NCI-H2196 treated with DMSO at 0.1 percent for 48 hours (cell line): ENCODE measurements around the gene WASHC2A.
"Not testable (repeated sequence)": the region's sequence is repeated elsewhere in the genome, so short reads cannot be mapped to it uniquely, and the experiment has no call there.

Experiments used
- DNase-seq: peaks from one replicate; lab custom pipeline; 2025; ENCODE audit not compliant: unreplicated experiment; lab: John Stamatoyannopoulos, UW

The WASHC2A gene, protein sequence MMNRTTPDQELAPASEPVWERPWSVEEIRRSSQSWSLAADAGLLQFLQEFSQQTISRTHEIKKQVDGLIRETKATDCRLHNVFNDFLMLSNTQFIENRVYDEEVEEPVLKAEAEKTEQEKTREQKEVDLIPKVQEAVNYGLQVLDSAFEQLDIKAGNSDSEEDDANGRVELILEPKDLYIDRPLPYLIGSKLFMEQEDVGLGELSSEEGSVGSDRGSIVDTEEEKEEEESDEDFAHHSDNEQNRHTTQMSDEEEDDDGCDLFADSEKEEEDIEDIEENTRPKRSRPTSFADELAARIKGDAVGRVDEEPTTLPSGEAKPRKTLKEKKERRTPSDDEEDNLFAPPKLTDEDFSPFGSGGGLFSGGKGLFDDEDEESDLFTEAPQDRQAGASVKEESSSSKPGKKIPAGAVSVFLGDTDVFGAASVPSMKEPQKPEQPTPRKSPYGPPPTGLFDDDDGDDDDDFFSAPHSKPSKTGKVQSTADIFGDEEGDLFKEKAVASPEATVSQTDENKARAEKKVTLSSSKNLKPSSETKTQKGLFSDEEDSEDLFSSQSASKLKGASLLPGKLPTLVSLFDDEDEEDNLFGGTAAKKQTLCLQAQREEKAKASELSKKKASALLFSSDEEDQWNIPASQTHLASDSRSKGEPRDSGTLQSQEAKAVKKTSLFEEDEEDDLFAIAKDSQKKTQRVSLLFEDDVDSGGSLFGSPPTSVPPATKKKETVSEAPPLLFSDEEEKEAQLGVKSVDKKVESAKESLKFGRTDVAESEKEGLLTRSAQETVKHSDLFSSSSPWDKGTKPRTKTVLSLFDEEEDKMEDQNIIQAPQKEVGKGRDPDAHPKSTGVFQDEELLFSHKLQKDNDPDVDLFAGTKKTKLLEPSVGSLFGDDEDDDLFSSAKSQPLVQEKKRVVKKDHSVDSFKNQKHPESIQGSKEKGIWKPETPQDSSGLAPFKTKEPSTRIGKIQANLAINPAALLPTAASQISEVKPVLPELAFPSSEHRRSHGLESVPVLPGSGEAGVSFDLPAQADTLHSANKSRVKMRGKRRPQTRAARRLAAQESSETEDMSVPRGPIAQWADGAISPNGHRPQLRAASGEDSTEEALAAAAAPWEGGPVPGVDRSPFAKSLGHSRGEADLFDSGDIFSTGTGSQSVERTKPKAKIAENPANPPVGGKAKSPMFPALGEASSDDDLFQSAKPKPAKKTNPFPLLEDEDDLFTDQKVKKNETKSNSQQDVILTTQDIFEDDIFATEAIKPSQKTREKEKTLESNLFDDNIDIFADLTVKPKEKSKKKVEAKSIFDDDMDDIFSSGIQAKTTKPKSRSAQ (N-terminal part only)

DNA sequence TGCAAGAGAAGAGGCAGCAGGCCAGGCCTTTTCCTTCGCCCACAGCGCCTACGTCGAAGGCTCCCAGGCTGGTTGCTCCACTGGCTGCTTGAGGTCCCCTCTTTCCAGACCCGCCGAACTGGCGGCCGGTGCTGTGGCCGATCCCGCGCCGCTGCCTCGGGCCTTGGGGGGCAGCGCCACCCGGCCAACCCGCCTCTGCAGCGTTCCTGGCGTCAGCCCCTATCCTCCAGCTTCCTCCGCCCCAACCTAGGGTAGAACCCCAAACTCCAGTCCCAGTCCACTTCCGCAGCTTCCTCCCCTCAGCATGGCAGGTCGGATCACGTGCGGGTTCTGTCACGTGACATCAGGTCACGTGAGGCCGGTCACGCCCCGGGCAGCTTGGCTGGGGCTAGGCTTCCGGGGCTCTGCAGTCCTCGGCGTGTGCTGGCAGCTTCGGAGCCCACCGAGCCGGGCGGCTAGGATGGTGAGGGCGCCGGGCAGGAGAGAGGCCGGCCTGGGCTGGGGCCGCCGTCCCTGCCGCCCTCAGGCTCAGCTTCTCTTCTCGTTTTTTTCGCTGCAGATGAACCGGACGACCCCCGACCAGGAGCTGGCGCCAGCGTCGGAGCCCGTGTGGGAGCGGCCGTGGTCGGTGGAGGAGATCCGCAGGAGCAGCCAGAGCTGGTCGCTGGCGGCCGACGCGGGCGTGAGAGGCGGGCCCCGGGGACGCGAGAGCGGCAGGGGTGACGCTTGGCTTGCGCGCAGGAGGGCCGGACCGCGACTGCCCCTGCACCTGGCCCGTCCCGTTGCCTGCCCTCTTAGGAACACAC is at the start of gene WASHC2A:
Gene WASHC2A, plus strand, starts transcription at position 409 of the 806 bp plus-strand sequence. Its CDS starts 52 bp downstream, at position 461.
- not testable (repeated sequence) for DNase-seq

DNA sequence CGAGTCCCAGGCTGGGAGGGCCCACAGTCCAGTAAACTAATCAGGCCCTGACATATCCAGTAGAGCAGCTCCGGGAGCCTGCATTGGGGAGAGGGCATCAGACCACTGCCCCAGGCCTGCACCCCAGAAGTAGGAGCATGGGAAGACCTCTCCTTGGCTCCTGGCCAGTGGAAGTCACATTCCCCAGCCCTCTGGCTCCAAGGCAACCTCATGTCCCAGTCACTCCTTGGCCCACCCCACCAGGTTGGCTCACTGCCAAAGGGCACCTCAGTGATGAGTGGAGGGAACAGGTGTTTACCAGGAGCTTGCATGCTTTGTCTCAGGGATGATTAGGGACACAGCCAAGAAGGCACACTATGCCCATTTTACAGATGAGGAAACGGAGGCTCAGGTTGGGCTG is 48.5 kb upstream of the WASHC2A start:
- not testable (repeated sequence) for DNase-seq

DNA sequence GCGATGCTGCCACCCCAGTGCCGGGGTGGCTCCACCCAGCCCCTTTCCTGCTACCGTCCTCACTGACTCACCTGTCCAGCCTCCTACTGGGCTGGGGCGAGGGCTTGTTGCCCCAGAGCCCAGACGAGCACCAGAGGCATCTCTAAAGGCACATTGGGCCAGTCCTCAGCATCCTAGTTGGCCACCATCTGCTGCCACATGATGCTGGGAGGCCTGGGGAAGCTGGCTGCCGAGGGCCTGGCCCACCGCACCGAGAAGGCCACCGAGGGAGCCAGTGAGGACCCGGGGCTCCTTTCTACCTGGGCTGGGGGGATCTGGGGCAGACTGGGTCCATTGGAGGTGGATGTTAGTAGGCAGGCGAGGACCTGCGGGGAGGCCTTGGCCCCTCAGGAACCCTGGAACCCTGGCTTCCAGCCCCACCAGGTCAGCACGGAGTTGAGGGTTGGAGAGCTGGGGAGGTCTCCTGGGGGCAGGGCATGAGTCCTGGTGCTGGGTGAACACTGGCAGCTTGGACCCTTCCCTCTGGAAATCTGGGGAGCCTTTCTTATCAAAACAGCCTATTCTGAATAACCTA is 47.2 kb upstream of the WASHC2A start:
- not testable (repeated sequence) for DNase-seq

DNA sequence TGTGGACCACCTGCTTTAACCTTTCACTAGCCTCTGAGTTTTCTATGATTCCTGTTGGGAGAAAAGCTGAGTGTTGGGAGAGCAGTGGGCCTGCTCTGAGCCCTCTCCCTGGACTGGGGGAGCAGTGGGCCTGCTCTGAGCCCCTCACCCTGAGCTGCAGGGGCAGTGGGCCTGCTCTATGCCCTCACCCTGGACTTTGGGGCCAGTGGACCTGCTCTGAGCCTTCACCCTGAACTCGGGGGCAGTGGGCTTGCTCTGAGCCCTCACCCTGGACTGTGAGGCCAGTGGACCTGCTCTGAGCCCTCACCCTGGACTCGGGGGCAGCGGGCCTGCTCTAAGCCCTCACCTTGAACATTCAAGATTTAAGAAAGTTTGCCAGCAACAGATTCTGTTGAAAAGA is 46.1 kb upstream of the WASHC2A start:
- DNase-seq: no peak

DNA sequence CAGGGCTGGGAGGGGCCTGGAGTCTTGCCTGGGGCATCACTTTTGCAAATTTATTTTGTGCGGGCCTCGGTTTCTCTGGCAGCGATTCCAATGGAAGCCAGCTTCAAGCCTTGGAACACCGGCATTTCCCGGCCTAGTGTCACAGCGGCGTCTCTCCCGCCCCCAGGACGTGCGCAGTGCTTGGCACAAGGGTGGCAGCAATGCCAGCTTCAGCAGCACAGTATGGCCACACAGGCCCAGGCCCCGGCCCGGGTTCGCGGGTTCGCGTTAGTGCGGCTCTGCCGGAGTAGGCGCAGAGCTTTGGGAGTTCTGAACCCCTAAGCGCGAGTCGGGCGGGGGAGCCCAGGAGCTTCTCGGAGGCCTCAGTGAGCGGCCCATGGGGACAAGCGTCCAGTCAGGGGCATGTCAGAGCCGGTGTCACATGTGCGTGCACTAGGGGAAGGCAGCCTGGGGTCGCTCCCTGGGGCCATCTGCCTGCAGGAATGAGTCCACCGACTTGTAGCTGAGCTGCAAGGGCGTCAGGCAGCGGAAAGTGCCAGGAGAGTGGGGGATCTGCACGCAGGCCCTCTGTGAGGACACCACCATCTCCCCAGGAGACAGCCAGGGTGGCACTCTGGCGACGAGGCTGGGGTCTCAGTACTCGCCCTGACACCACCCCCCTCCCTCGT is 42.9 kb upstream of the WASHC2A start:
- not testable (repeated sequence) for DNase-seq

DNA sequence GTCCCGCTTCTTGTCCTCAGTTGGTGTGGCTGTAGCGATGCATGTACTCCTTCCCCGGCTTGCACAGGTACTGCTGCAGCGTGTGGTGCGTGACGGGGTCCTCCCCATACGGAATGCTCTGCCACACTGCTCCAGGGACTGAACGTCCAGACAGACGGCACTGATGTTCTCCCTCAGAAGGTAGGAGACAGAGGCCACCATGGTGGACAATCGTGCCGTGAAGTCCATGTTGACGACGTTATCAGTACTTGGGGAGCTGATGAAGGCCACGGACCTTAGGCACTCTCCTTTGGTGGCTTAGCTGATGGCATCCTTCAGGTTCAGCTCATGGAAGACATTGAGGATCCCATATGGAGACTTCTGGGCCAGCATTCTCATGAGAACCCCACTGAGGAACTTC is 42.1 kb upstream of the WASHC2A start:
- no peak for DNase-seq

DNA sequence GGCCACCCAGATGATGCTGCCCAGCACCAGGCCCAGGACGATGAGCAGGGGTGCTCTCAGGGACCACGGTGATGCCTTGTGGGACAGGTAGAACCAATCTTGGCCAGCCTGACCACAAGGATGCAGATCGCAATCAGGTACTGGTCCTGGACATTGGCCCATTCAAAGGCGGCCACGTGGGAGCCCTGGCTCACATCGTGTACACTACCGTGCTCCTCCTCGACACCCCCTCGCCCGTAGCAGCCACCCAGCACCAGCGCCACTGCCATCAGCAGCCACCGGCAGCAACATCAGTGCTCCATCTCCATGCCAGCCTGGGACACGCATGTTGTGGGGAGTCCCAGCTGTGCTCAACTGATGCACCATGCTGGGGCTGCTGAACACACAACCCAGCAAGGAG is 40.6 kb upstream of the WASHC2A start:
- no peak for DNase-seq

DNA sequence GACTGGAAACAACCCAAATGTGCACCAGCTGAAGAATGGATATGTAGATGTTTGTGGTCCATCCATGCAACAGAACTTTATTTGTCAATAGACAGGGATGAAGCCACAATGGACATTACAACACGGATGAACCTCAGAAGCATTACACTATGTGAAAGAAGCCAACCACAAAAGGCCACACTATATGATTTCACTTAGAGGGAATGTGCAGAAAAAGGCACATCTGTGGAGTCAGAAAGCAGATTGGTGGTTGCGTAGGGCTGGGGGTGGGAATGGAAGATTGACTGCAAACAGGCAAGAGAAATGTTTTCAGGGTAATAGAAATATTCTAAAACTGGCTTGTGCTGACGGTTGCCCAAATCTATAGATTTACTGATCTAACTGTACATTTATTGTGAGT is 34.3 kb upstream of the WASHC2A start:
- DNase-seq: no peak

DNA sequence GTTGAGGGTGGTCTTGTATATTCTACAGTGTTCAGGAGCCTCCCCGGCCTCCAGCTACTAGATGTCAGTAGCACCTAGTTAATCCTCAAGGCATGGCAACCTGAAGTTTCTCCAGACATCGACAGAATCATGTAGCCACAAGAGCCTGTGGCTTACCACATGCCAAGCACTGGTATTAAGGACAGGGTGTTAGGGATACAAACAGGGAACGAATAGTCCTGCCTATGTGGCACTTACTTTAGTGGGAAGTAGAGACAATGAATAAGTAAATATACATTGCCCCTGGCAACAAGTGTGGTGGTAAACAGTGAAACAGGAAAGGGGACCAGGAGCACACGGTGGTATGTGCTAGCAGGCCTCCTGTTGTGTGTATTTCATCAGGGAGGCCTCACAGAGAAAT is 32.4 kb upstream of the WASHC2A start:
- not testable (repeated sequence) for DNase-seq

DNA sequence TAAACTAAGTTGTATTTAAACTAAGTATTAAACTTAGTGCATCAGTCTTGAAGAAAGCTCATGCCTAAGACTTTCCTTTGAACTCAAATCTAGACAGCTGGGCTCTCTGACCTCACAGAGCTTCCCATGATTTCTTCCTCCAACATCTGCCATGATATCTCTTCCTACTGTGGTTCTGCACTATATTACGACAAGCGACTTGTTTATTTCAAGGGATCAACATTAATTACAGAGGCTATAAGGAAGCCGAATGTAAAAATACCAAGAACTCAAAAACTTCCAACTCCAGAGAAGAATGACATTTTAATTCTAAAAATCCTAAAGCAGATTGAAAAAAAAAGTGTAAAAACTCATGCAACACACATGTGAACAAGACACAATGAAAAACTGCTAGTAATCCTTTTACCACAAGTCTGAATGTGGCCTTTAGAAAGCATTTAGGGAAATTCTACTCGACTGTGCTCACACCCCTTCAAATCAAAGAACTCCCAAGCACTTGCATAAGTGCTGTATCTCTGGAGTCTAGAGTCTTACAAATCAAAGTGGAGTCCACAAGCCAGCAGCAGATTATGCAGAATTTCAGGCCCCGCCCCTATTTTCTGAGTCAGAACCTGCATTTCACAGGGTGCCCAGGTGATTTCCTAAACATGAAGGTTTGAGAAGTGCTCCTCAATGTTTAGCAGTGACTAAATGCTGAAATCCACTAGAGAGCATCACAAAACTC is 22.7 kb upstream of the WASHC2A start:
- no peak for DNase-seq

DNA sequence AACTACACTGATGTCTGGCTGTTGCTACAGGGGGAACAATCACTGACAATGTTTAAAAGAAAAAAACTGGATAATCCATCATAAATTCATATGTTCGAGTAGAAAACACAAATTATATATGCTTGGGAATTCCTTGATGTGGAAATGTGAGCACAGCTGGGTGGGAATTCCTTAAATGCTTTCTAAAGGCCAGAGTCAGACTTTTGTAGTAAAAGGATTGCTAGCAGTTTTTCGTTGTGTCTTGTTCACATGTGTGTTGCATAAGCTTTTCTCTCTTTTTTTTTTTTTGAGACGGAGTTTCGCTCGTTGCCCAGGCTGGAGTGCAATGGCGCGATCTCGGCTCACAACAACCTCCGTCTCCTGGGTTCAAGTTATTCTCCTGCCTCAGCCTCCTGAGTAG is 21.3 kb upstream of the WASHC2A start:
- not testable (repeated sequence) for DNase-seq

DNA sequence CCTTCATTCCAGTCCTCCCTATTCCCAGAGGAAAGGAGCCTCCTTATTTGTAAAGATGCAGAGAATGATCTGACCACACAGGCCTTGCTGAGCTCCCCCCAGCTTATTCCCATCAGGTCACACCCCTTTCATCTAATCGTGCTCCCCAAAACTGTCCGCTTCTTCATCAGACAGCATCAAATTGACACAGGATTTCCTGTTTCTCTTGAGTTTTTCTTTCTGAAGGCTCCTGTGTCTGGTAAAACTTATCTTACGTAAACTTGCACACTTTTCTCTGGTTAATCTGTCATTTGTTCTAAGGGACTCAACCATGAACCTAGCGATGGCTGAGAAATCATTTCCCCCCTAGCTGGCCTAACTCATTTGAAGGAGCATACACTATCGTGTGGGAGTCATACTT is 20.2 kb upstream of the WASHC2A start:
- not testable (repeated sequence) for DNase-seq

DNA sequence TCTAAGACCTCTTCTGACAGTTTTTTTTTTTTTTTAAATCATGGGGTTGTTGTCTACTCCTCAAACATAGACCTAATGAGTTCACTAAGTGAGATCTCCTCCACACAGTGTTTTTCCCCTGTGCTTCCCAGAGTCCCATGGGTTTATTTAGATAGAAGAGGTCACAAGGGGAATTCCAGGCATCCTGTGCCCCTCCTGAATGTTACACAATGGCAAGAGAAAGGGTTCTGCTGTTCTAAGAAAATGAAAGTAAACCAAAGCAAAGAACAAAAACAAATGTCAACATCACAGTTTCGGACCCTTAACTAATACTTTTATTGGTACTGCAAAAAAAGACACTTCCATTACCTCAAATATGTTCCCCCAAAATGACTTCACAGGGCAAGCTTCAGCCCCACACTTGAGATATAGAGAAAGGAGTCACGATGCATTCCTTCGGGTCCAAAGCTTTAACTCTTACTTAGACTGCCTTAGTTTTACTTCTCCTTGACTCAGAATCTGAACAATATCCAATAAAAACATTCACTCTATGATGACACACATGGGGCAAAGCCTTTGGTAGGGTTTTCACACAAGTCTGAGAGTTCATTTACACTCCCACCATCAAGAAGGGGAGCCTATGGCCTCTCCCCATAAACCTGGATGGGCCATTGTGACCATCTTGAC is 15.6 kb upstream of the WASHC2A start:
- not testable (repeated sequence) for DNase-seq

DNA sequence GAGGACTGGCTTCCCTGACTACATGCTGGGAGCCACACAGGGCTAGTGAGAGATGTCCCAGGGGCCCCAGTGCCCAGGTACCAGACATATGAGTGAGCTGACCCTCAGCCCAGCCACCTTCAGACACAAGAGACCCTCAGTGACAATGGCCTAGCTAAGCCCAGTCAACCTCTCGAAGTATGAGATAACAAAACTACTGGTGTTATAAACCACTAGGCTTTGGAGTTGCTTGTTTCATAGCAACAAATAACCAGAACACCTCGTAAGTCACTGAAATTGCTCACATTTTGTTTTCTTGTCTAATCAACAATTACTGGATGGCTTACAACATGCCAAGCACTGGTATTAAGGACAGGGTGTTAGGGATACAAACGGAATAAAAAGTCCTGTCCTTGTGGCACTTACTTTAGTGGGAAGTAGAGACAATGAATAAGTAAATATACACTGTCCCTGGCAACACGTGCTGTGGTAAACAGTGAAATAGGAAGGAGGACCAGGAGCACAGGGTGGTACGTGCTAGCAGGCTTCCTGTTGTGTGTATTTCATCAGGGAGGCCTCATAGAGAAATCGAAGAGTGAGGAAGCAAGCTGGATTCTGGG is 14.9 kb upstream of the WASHC2A start:
- not testable (repeated sequence) for DNase-seq

DNA sequence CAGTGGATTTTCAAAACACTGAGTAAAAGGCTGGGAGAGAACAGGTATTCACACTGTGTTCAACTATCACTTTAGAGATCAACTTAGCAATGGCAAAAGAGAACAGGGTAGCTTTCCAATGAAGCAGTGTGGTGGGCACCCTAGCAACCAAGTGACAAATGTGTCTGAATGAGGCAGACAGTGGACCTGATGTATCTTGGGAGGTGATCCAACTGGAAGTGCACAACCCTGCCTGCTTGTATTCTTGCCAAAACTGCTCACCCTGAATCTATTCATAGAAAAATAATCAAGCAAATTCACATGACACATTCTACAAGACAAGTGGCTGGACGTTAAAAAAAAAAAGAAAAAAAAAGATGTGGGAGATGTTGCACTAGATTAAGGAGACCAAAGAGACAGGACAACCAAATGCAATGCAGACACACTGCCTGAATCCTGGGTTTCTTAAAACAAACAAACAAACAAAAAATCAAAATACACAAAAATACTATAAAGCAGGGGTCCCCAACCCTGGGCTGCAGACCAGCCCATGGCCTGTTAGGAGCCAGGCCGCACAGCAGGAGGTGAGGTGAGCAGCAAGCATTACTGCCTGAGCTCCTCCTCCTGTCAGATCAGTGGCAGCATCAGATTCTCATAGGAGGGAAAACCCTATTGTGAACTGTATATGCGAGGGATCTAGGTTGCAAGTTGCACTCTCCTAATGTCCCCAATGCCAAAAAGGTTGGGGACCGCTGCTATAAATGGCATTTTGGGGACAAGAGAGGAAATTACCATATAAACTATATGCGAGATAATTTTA is 12.1 kb upstream of the WASHC2A start:
- DNase-seq: not testable (repeated sequence)

DNA sequence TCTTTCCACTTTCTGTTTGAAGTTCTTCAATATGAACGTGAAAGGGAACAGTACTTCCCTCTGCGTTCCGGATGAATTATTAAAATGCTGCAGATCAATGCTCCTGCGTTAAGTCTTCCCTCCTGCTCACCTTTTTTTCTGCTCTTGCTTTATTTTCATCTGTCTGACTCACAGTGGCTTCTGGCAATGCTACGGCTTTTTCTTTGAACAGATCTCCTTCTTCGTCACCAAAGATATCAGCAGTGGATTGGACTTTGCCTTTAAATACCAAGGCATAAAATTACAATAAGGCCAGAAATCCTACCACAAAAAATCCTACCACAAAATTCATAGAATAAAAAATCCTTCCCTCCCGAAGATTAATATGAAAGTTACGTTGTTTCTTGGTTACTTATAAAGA is 11.1 kb upstream of the WASHC2A start:
- not testable (repeated sequence) for DNase-seq

DNA sequence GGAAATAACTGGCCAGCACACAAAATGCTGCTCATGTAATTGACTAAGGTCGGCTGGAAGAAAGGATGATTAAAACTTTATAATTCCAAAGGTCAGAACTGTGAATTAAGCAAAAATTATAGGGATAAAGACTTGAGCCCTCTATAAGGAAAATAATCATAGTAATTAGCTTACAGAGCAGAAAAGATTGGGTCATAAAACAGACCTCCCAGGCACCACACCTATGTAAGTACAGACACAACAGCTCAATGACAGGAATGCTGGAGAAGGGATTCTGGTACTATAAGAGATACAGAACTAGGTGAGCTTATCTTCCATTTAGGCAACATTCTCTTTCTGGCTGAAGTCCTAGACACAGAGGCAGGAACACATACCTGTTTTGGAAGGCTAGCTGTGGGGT is 9.0 kb upstream of the WASHC2A start:
- not testable (repeated sequence) for DNase-seq
